ENCODE data around the gene PLG.
"Not testable (repeated sequence)": the region's sequence is repeated elsewhere in the genome, so short reads cannot be mapped to it uniquely, and the experiment has no call there.

The PLG gene

GRCh38 chr6:160750276-160750689 is 48.2 kb downstream of the PLG start:
- Histone ChIP-seq H3K27ac (ENCODE audit: low read depth, low read length) (no peak overlapping the region), H3K27me3 (ENCODE audit: insufficient read depth, low read length) (peaks cover 12% of the 10 kb centered on the region; the same call in 1 of the 2 replicates), H2AFZ (ENCODE audit: low read length, unreplicated experiment) (no peak overlapping the region), H3K79me2 (ENCODE audit: control insufficient read depth, insufficient read depth, low read length, unreplicated experiment) (no peaks in the 10 kb centered on the region), H3K4me3 (ENCODE audit: low read depth, low read length) (no peak overlapping the region), H3K4me1 (ENCODE audit: control insufficient read depth, insufficient read depth, low read length, unreplicated experiment) (no peaks in the 10 kb centered on the region), H3K36me3 (ENCODE audit: insufficient read depth, low read length) (no peaks in the 10 kb centered on the region)

GRCh38 chr6:160753211-160753610 is 51.2 kb downstream of the PLG start:
- H3K79me2 ChIP-seq (ENCODE audit: control insufficient read depth, insufficient read depth, low read length, unreplicated experiment); H3K36me3 ChIP-seq (ENCODE audit: insufficient read depth, low read length); H3K27ac ChIP-seq (ENCODE audit: low read depth, low read length); H3K4me3 ChIP-seq (ENCODE audit: low read depth, low read length); H3K4me1 ChIP-seq (ENCODE audit: control insufficient read depth, insufficient read depth, low read length, unreplicated experiment); H2AFZ ChIP-seq (ENCODE audit: low read length, unreplicated experiment): not testable (repeated sequence)
- H3K27me3 ChIP-seq (ENCODE audit: insufficient read depth, low read length) = peaks cover 12% of the 10 kb centered on the region; the same call in 1 of the 2 replicates

- peaks cover 12% of the 10 kb centered on the region; the same call in 1 of the 2 replicates for H3K27me3 ChIP-seq (ENCODE audit: insufficient read depth, low read length)
- no peak overlapping the region for H3K4me3 ChIP-seq (ENCODE audit: low read depth, low read length)
- no peak overlapping the region for H2AFZ ChIP-seq (ENCODE audit: low read length, unreplicated experiment)
- no peaks in the 10 kb centered on the region for H3K36me3 ChIP-seq (ENCODE audit: insufficient read depth, low read length)
- no peaks in the 10 kb centered on the region for H3K79me2 ChIP-seq (ENCODE audit: control insufficient read depth, insufficient read depth, low read length, unreplicated experiment)
- H3K27ac ChIP-seq (ENCODE audit: low read depth, low read length) = no peak overlapping the region
- no peaks in the 10 kb centered on the region for H3K4me1 ChIP-seq (ENCODE audit: control insufficient read depth, insufficient read depth, low read length, unreplicated experiment)
Observed at GRCh38 chr6:160755165-160755564, 53.1 kb downstream of the PLG start.

- H3K36me3 ChIP-seq (ENCODE audit: insufficient read depth, low read length) = no peaks in the 10 kb centered on the region
- H2AFZ ChIP-seq (ENCODE audit: low read length, unreplicated experiment) = no peak overlapping the region
- H3K4me1 ChIP-seq (ENCODE audit: control insufficient read depth, insufficient read depth, low read length, unreplicated experiment) = no peaks in the 10 kb centered on the region
- H3K4me3 ChIP-seq (ENCODE audit: low read depth, low read length) = no peak overlapping the region
- no peaks in the 10 kb centered on the region for H3K79me2 ChIP-seq (ENCODE audit: control insufficient read depth, insufficient read depth, low read length, unreplicated experiment)
- H3K27ac ChIP-seq (ENCODE audit: low read depth, low read length) = no peak overlapping the region
- peaks cover 8% of the 10 kb centered on the region; the same call in 1 of the 2 replicates for H3K27me3 ChIP-seq (ENCODE audit: insufficient read depth, low read length)
Observed at GRCh38 chr6:160756021-160756420, 54.0 kb downstream of the PLG start.

GRCh38 chr6:160756871-160757270 is 54.8 kb downstream of the PLG start:
- H3K27ac ChIP-seq (ENCODE audit: low read depth, low read length) = no peak overlapping the region
- peaks cover 3% of the 10 kb centered on the region; the same call in 1 of the 2 replicates for H3K27me3 ChIP-seq (ENCODE audit: insufficient read depth, low read length)
- H2AFZ ChIP-seq (ENCODE audit: low read length, unreplicated experiment) = no peak overlapping the region
- H3K36me3 ChIP-seq (ENCODE audit: insufficient read depth, low read length) = no peaks in the 10 kb centered on the region
- H3K4me1 ChIP-seq (ENCODE audit: control insufficient read depth, insufficient read depth, low read length, unreplicated experiment) = no peaks in the 10 kb centered on the region
- H3K79me2 ChIP-seq (ENCODE audit: control insufficient read depth, insufficient read depth, low read length, unreplicated experiment) = no peaks in the 10 kb centered on the region
- no peak overlapping the region for H3K4me3 ChIP-seq (ENCODE audit: low read depth, low read length)

GRCh38 chr6:160764847-160765246 is 62.8 kb downstream of the PLG start:
- H3K4me1 ChIP-seq (ENCODE audit: control insufficient read depth, insufficient read depth, low read length, unreplicated experiment) = no peaks in the 10 kb centered on the region
- H3K79me2 ChIP-seq (ENCODE audit: control insufficient read depth, insufficient read depth, low read length, unreplicated experiment) = no peaks in the 10 kb centered on the region
- H3K27ac ChIP-seq (ENCODE audit: low read depth, low read length) = no peak overlapping the region
- no peak overlapping the region for H3K4me3 ChIP-seq (ENCODE audit: low read depth, low read length)
- no peak overlapping the region for H2AFZ ChIP-seq (ENCODE audit: low read length, unreplicated experiment)
- no peaks in the 10 kb centered on the region for H3K36me3 ChIP-seq (ENCODE audit: insufficient read depth, low read length)
- peaks cover 32% of the 10 kb centered on the region for H3K27me3 ChIP-seq (ENCODE audit: insufficient read depth, low read length)

- Histone ChIP-seq H2AFZ (ENCODE audit: low read length, unreplicated experiment) (no peak overlapping the region), H3K4me3 (ENCODE audit: low read depth, low read length) (no peak overlapping the region), H3K36me3 (ENCODE audit: insufficient read depth, low read length) (no peaks in the 10 kb centered on the region), H3K79me2 (ENCODE audit: control insufficient read depth, insufficient read depth, low read length, unreplicated experiment) (no peaks in the 10 kb centered on the region), H3K27me3 (ENCODE audit: insufficient read depth, low read length) (peaks cover 32% of the 10 kb centered on the region), H3K27ac (ENCODE audit: low read depth, low read length) (no peak overlapping the region), H3K4me1 (ENCODE audit: control insufficient read depth, insufficient read depth, low read length, unreplicated experiment) (no peaks in the 10 kb centered on the region)
Observed at GRCh38 chr6:160765412-160765811, 63.4 kb downstream of the PLG start.

- Histone ChIP-seq H3K4me3 (ENCODE audit: low read depth, low read length) (peak overlapping the region; percentile 72), H3K27me3 (ENCODE audit: insufficient read depth, low read length) (peaks cover 32% of the 10 kb centered on the region), H3K36me3 (ENCODE audit: insufficient read depth, low read length) (no peaks in the 10 kb centered on the region), H2AFZ (ENCODE audit: low read length, unreplicated experiment) (no peak overlapping the region), H3K79me2 (ENCODE audit: control insufficient read depth, insufficient read depth, low read length, unreplicated experiment) (no peaks in the 10 kb centered on the region), H3K27ac (ENCODE audit: low read depth, low read length) (no peak overlapping the region), H3K4me1 (ENCODE audit: control insufficient read depth, insufficient read depth, low read length, unreplicated experiment) (no peaks in the 10 kb centered on the region)
Observed at GRCh38 chr6:160766657-160766988, 64.6 kb downstream of the PLG start.

GRCh38 chr6:160766989-160767646 is 65.1 kb downstream of the PLG start:
- Histone ChIP-seq H2AFZ (ENCODE audit: low read length, unreplicated experiment) (peak overlapping the region; percentile 86), H3K27ac (ENCODE audit: low read depth, low read length) (no peak overlapping the region), H3K4me3 (ENCODE audit: low read depth, low read length) (peak overlapping the region; percentile 72), H3K79me2 (ENCODE audit: control insufficient read depth, insufficient read depth, low read length, unreplicated experiment) (no peaks in the 10 kb centered on the region), H3K27me3 (ENCODE audit: insufficient read depth, low read length) (peaks cover 32% of the 10 kb centered on the region), H3K4me1 (ENCODE audit: control insufficient read depth, insufficient read depth, low read length, unreplicated experiment) (no peaks in the 10 kb centered on the region), H3K36me3 (ENCODE audit: insufficient read depth, low read length) (no peaks in the 10 kb centered on the region)

- Histone ChIP-seq H3K36me3 (ENCODE audit: insufficient read depth, low read length) (no peaks in the 10 kb centered on the region), H3K4me3 (ENCODE audit: low read depth, low read length) (peak overlapping the region; percentile 72), H3K79me2 (ENCODE audit: control insufficient read depth, insufficient read depth, low read length, unreplicated experiment) (no peaks in the 10 kb centered on the region), H3K27me3 (ENCODE audit: insufficient read depth, low read length) (peaks cover 32% of the 10 kb centered on the region), H2AFZ (ENCODE audit: low read length, unreplicated experiment) (no peak overlapping the region), H3K27ac (ENCODE audit: low read depth, low read length) (no peak overlapping the region), H3K4me1 (ENCODE audit: control insufficient read depth, insufficient read depth, low read length, unreplicated experiment) (no peaks in the 10 kb centered on the region)
Observed at GRCh38 chr6:160767647-160768019, 65.6 kb downstream of the PLG start.

- Histone ChIP-seq H3K27ac (ENCODE audit: low read depth, low read length) (no peak overlapping the region), H3K79me2 (ENCODE audit: control insufficient read depth, insufficient read depth, low read length, unreplicated experiment) (no peaks in the 10 kb centered on the region), H3K4me3 (ENCODE audit: low read depth, low read length) (no peak overlapping the region), H3K36me3 (ENCODE audit: insufficient read depth, low read length) (no peaks in the 10 kb centered on the region), H2AFZ (ENCODE audit: low read length, unreplicated experiment) (no peak overlapping the region), H3K27me3 (ENCODE audit: insufficient read depth, low read length) (peaks cover 32% of the 10 kb centered on the region), H3K4me1 (ENCODE audit: control insufficient read depth, insufficient read depth, low read length, unreplicated experiment) (no peaks in the 10 kb centered on the region)
Observed at GRCh38 chr6:160768101-160768500, 66.1 kb downstream of the PLG start.
